ENCODE results near the gene NAV2.

NAV2 gene

GRCh38 chr11:19785265-19785664, 72.6 kb downstream of the NAV2 start:
- DNase-seq, result no peak

GRCh38 chr11:19786644-19787043, 74.0 kb downstream of the NAV2 start:
- no peak for DNase-seq

- DNase-seq, result no peak
Measured at GRCh38 chr11:19788435-19788834, 75.8 kb downstream of the NAV2 start.

GRCh38 chr11:19789245-19789644, 76.6 kb downstream of the NAV2 start:
- no peak for DNase-seq

GRCh38 chr11:19789835-19790710, 77.4 kb downstream of the NAV2 start:
- DNase-seq, result no peak

GRCh38 chr11:19790831-19791552, 78.4 kb downstream of the NAV2 start:
- DNase-seq, result peak; percentile 26

- no peak for DNase-seq
Measured at GRCh38 chr11:19792510-19792909, 79.9 kb downstream of the NAV2 start.

GRCh38 chr11:19793326-19793725, 80.7 kb downstream of the NAV2 start:
- peak; percentile 30 for DNase-seq

GRCh38 chr11:19794161-19794560, 81.5 kb downstream of the NAV2 start:
- no peak for DNase-seq

GRCh38 chr11:19795082-19795481, 82.4 kb downstream of the NAV2 start:
- no peak for DNase-seq

- DNase-seq, result no peak
Measured at GRCh38 chr11:19800162-19800561, 87.5 kb downstream of the NAV2 start.

- no peak for DNase-seq
Measured at GRCh38 chr11:19800714-19801519, 88.3 kb downstream of the NAV2 start.

GRCh38 chr11:19802773-19803293, 90.2 kb downstream of the NAV2 start:
- DNase-seq, result no peak

- DNase-seq, result peak; percentile 45
Measured at GRCh38 chr11:19803506-19803998, 90.9 kb downstream of the NAV2 start.

- no peak for DNase-seq
Measured at GRCh38 chr11:19805376-19805775, 92.7 kb downstream of the NAV2 start.

- no peak for DNase-seq
Measured at GRCh38 chr11:19805827-19806226, 93.2 kb downstream of the NAV2 start.

GRCh38 chr11:19806251-19806650, 93.6 kb downstream of the NAV2 start:
- no peak for DNase-seq

GRCh38 chr11:19808076-19808911, 95.7 kb downstream of the NAV2 start:
- peak; percentile 28 for DNase-seq

GRCh38 chr11:19810852-19811251, 98.2 kb downstream of the NAV2 start:
- DNase-seq, result no peak

- no peak for DNase-seq
Measured at GRCh38 chr11:19811380-19811779, 98.7 kb downstream of the NAV2 start.

- DNase-seq, result no peak
Measured at GRCh38 chr11:19812096-19812495, 99.5 kb downstream of the NAV2 start.

- DNase-seq, result no peak
Measured at GRCh38 chr11:19812710-19813109, 100.1 kb downstream of the NAV2 start.
